Omental fat pad (tissue), 4 donors: ENCODE data around the gene FAM81A. TPM values are rescaled to one million over a fixed set of nuclear protein-coding genes. Genes with fewer than 3 reads are reported as not detected.
"Not testable (repeated sequence)": the region's sequence is repeated elsewhere in the genome, so short reads cannot be mapped to it uniquely, and the experiment has no call there.

ENCODE experiments used
- ATAC-seq: fragments of 150-250 bp; one replicate; pipeline ENCODE4 v1.9.1; 2016; ENCODE audit warnings: mild to moderate bottlenecking, moderate library complexity; ENCODE audit not compliant: low FRiP score
- DNase-seq: peaks from one replicate; pipeline ENCODE4 v3.0.0-alpha.2; 2019; ENCODE audit warnings: low spot score
- CTCF ChIP-seq, 3 donors: fragments of 450-650 bp; IDR thresholded peaks; one replicate each; pipeline ENCODE4 v1.5.1; 2016 to 2017; ENCODE audit warnings: antibody characterized with exemption in 3 of 3, mild to moderate bottlenecking in 3 of 3, moderate library complexity in 2 of 3
- total RNA-seq, 4 donors: library from RNA; depleted of rRNA; stranded (reverse); fragments of >200 nt; gene quantifications; one replicate each; pipeline ENCODE4 v1.1.0, GENCODE V29; 2016

The FAM81A gene
- total RNA-seq, 4 donors from 2014 or later, result 0.38 to 0.93 (median 0.72) TPM; not detected in 1

- TF ChIP-seq CTCF (IDR thresholded peaks at IDR 0.05), result no peak
- no peak for ATAC-seq
- no peak for DNase-seq
Observed at GRCh38 chr15:59453474-59454215, 15.7 kb downstream of the FAM81A start.

GRCh38 chr15:59456114-59456513, 18.1 kb downstream of the FAM81A start:
- ATAC-seq, result no peak
- DNase-seq, result no peak
- TF ChIP-seq CTCF (IDR thresholded peaks at IDR 0.05), result no peak

- DNase-seq (no peak), ATAC-seq (no peak)
- no peak for TF ChIP-seq CTCF (IDR thresholded peaks at IDR 0.05)
Observed at GRCh38 chr15:59457103-59457502, 19.1 kb downstream of the FAM81A start.

- no peak for TF ChIP-seq CTCF (IDR thresholded peaks at IDR 0.05)
- no peak for DNase-seq
- no peak for ATAC-seq
Observed at GRCh38 chr15:59461521-59461920, 23.5 kb downstream of the FAM81A start.

GRCh38 chr15:59473226-59473625, 35.2 kb downstream of the FAM81A start:
- ATAC-seq (no peak), DNase-seq (no peak)
- TF ChIP-seq CTCF (IDR thresholded peaks at IDR 0.05), result no peak

GRCh38 chr15:59475161-59475560, 37.2 kb downstream of the FAM81A start:
- not testable (repeated sequence) for DNase-seq, ATAC-seq

- ATAC-seq (no peak), DNase-seq (no peak)
Observed at GRCh38 chr15:59484399-59484798, 46.4 kb downstream of the FAM81A start.

More at GRCh38 chr15:59484399-59484798, 46.4 kb downstream of the FAM81A start:
- TF ChIP-seq CTCF (IDR thresholded peaks at IDR 0.05), result no peak
